HUDEP-2 (cell line): Measurements from ENCODE around the gene KCTD16.

Experiments used
- DNase-seq, 76 experiments: peaks; one replicate each; lab custom pipeline; 2025; ENCODE audit not compliant: unreplicated experiment in 76 of 76; lab: John Stamatoyannopoulos, UW

The KCTD16 gene

GRCh38 chr5:144170276-144171024 is at the start of gene KCTD16, which contains the start of gene YIPF5:
TSS of gene KCTD16 (plus strand) at chr5:144170873.
TSS of gene YIPF5 (minus strand) at chr5:144170659. CDS start at chr5:144169955, 704 bp downstream.
- peak in 75 of 76 experiments; percentile 24 to 97 (median 92) for DNase-seq

GRCh38 chr5:144121577-144121976 is 49.1 kb upstream of the KCTD16 start:
- no peak for DNase-seq

GRCh38 chr5:144122081-144122480 is 48.6 kb upstream of the KCTD16 start:
- no peak for DNase-seq

- DNase-seq: no peak
These were observed 48.0 kb upstream of the KCTD16 start for GRCh38 chr5:144122641-144123040.

- no peak for DNase-seq
These were observed 45.4 kb upstream of the KCTD16 start for GRCh38 chr5:144125163-144125726.

GRCh38 chr5:144126707-144127106 is 44.0 kb upstream of the KCTD16 start:
- no peak for DNase-seq

- DNase-seq: no peak
These were observed 41.8 kb upstream of the KCTD16 start for GRCh38 chr5:144128844-144129243.

- no peak for DNase-seq
These were observed 40.4 kb upstream of the KCTD16 start for GRCh38 chr5:144130306-144130705.

- DNase-seq: no peak
These were observed 39.4 kb upstream of the KCTD16 start for GRCh38 chr5:144131261-144131660.

- DNase-seq: no peak
These were observed 37.5 kb upstream of the KCTD16 start for GRCh38 chr5:144133050-144133633.

- DNase-seq: no peak
These were observed 36.4 kb upstream of the KCTD16 start for GRCh38 chr5:144134194-144134826.

- no peak for DNase-seq
These were observed 35.4 kb upstream of the KCTD16 start for GRCh38 chr5:144135113-144135762.

- DNase-seq: no peak
These were observed 31.1 kb upstream of the KCTD16 start for GRCh38 chr5:144139586-144139985.

GRCh38 chr5:144141585-144141984 is 29.1 kb upstream of the KCTD16 start:
- no peak for DNase-seq

GRCh38 chr5:144142139-144142823 is 28.4 kb upstream of the KCTD16 start:
- peak in 4 of 76 experiments; percentile 0 to 18 (median 3) for DNase-seq

GRCh38 chr5:144142824-144143162 is 27.9 kb upstream of the KCTD16 start:
- DNase-seq: no peak

GRCh38 chr5:144143625-144144024 is 27.0 kb upstream of the KCTD16 start:
- DNase-seq: no peak

GRCh38 chr5:144144956-144145751 is 25.5 kb upstream of the KCTD16 start:
- no peak for DNase-seq

- DNase-seq: no peak
These were observed 19.6 kb upstream of the KCTD16 start for GRCh38 chr5:144151026-144151425.

GRCh38 chr5:144156767-144157171 is 13.9 kb upstream of the KCTD16 start:
- DNase-seq: no peak
